ENCODE results near the gene RER1.

The RER1 gene

DNA sequence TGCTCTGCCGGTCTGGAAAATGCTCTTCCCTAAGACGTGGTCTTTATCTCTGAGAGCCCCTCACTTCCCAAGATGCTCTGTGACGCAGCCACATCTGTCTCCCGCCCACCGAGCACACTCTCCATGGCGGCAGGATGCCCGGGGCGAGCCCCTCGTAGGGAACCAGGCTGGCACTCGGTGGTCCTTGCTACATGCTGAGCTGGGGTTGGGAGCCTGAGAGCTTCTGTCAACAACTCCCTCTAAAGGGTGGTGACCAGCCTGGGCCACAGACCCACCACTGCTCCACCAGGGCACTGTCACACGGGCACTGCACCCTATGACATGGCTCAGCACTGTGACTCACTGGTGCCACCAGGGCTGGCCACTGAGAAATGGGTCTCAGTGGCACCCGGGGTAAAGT lies 18.1 kb downstream of the RER1 start:
- no peak for DNase-seq

DNA sequence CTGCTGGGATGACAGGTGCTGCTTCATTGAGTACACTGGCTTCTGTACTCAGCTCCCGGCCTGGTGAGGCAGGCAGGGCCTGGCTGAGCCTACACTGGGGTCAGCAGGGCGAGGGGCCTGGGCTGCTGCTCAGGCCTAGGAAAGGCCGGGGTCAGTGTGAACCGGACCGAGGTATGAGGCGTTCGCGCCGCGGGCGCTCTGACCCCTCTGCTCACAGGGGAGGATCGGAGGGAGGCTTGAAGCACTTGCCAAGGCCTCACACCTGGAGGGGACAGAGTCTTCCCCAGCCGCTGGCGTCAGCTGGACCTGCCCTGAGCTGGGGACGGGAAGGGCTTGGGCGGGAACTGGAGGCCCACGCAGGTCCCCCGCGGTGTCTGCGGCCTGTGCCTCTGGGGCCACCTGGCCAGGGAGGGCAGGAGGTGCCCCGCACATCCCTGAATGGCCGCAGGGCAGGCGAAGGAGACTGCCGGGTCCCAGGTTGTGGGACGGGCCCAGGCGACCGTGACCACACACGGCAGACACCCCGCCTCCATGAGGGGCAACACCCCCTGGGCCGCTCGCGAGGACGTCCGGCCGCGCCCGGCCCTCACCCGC lies 20.3 kb downstream of the RER1 start:
- DNase-seq: peak; percentile 66

DNA sequence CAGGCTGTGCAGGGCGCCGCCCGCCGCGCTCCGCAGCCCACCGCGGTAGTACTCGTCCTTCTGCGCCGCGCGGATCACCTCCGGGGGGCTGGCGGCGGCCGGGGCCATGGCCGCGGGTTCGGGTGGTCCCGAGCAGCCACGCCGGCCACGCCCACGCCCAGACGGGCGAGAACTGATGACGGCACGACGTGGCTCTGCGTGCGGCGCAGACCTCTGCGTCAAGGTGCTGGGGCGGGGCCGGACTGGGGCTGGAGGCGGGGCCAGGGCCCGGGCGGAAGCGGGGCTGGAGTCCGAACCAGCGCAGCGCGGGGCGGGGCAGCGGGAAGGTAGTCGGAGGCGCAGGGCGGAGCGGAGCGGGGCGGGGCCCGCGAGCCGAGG lies 20.7 kb downstream of the RER1 start, which contains the start of gene PEX10:
Gene PEX10 (minus strand): TSS at position 170 of the 378 bp plus-strand sequence. CDS start 62 bp downstream, at position 108.
- DNase-seq: peak; percentile 98

DNA sequence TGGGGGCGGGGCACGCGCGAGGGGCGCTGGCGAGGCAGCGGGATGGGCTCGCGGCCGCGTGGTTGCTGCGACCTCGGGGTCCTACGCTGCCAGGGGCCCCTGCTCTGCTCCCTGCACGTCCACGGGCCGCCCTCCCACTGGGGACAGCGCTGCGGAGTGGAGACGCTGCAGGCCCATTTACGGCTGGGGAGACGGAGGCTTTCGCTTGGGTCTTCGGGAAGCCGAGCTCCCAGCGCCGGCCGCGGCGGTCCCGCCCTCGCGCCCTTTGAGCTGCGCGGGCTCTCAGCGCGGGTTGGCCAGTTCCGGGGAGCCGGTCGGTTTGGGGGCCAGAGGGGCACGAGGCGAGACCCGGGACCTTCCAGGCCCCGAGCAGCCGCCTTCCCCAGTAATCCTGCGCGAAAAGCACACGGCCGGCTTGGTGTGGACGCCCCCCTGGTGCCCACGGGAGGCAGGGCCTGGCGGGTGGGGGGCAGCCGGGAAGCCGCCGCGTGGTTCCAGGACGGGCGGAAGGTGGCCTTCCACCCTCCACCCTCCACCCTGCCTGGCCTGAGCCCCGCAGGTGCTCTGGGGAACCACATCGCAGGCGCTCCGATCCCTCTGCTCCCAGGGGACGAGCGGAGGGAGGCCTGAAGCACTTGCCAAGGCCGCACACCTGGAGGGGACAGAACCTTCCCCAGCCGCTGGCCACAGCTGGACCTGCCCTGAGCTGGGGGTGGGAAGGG lies 21.3 kb downstream of the RER1 start:
- peak; percentile 77 for DNase-seq

DNA sequence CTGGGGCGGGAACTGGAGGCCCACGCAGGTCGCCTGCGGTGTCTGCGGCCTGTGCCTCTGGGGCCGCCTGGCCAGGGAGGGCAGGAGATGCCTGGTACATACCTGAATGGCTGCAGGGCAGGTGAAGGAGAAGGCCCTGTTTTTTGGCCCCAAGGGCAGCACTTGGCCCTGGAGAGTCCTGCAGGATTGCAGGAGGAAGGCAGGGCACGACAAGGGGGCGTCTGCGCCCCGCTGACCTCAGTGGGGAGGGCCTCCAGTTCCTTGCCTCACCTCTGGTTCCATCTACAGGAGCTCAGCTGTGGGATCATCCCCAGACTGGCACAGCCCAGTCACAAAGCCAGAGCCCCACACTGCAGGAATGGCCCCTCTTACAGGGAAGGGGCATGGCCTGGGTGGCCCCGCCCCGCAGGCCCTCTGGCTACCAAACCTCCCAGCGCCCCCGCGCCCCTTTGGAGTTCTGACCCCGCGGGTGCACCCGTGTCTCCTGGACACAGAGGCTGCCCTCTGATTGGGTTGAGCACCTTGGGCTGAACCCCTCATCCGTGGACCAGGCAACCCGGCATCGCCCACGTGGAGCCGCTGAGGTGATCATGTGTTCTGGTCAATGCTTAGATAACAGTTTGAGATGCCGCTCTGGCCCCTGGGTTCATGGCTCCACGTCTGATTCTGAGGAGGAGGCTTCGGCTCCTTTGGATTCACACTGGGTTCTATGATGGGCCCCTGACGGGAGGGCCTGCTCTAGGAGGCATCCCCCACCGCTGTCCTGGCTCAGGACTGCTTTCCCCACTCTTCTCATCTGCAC lies 22.1 kb downstream of the RER1 start:
- peak; percentile 48 for DNase-seq

DNA sequence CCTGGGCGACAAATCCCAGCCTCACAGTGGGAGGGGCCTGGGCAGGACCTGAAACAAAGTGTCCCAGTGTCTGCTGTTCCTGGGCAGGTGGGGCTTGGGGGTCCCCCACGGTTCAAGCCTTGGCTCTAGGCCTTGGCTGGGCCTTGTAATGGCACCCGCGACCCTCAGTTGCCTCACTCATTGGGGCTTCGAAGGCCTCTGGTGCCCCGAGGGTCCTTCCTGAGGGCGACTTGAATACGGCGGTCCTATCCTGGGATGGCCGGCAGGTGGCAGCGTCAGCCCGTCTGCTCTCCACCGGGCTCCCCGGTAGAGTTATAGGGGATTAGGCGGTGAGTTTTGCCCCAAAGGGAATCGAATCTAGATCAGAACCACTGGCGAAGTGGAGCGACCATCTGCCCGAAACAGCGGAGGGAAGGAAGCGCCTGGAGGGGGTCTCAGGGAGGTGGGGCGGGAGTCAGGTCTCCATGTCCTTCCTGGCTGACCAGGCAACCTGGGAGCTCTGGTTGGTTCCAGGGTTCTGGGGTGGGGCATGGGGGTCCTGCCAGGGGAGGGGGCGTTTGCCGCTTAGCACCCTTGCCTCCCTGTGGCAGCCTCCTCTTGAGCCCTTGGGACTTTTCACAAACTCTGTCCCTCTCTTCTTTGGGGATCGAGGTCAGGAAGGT lies 22.8 kb downstream of the RER1 start:
- DNase-seq: peak; percentile 87

DNA sequence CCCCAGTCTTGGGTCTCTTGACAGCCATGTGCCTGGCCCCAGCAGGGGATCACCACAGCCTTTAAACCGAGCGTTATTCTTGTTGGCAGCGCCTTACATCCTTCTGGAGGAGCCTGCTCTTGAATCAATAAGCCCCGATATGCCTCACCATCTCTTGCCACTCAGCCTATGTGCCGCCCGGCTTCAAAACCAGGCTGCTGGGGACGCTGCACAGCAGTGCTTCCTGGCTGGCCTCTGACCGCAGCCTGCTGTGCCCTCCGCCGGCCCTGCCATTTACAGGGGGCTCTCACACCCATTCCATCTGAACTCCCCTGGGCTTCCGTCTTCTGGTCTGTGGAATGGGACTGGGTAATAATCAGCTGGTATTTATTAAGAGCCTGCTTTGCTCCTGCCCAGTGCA lies 23.7 kb downstream of the RER1 start:
- DNase-seq: no peak

DNA sequence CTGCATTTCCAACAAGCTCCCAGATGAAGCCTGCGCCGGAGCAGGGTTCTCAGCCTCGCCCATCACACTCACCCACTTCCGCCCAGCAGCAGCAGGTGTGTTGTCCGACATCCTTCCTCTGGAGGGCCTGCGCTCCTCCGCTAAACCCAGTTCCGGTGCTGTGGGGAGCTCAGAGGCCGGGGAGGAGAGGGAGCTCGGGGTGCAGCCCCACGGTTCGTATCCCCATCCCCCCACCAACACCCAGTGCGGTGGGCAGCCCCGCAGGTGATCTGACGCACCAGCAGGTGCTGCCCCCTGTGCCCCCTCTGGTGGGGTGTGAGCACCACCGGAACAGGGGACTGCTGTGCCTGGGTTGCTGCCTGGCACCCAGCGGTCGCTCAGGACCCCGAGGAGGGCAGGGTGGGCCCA lies 24.2 kb downstream of the RER1 start:
- DNase-seq: no peak

DNA sequence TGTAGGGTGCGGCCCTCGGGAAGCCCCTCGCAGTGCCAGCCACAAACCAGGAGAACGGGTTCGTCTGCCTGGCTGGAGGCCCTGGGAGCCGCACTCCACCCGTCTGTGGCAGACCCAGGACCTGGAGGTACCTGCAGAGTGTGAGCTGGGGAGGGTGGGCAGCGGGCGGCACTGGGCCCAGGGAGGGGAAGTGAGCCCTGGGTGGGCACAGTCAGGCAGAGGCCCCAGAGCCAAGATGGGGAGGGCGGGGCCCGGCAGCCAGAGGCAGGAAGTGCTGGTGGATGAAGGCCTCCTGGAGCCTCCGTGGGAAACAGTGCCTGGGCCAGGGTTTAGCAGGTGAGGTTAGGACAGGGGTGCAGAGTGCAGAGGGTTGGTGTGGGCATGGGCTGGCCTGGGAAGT lies 24.8 kb downstream of the RER1 start:
- no peak for DNase-seq

DNA sequence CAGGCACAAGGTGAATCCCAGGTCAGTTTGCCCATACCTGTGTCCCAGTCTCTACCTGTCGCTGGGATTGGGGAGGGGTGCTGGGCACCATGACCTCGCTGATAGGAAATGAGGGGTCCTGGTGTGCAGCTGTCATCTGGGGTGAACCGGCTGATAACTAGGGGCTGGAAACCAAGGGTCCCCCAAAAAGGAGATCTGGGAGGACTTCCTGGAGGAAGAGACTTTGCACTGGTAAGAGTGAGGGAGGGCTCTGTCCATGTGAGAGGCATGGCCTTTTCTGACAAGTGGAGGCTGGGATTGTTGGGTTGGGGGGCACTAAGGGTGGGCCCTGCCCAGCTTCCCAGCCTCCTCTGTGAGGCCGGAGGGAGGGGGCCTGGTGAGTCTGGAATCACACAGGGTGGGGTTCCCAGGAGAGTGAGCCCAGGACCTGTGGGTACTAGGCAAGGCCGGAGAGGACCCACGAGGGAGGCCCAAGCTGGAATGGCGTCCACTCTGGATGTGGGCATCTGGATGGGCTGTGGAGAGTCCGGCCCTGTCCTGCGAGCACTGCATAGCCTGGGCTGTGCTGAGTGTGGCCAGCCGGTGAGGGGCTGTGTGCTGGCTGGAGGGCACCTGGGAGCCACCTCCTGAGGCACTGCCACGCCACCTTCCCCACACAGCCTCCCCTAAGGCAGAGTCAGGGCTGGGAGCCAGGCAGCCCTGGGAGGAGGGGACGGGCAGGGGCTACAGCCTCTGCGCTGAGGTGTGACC lies 25.6 kb downstream of the RER1 start:
- DNase-seq: no peak

DNA sequence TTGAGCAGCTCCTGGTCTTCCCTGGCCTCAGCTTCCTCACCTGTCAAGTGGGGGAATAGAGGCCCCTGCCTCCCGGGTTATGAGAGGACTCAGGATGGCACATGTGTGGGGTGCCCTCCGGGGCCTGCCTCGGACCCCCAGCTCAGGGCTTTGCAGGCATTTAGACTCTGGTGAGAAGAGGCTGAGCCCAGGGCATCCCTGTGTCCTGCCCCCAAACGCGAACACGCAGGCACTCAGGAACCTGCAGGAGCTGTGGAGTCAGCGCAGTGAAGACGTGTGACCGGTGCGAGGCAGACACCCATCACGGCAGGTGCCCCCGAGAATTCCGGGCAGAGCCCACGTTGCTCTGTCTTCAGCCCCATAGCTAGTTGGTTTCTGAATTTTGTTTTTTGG lies 26.2 kb downstream of the RER1 start:
- no peak for DNase-seq

DNA sequence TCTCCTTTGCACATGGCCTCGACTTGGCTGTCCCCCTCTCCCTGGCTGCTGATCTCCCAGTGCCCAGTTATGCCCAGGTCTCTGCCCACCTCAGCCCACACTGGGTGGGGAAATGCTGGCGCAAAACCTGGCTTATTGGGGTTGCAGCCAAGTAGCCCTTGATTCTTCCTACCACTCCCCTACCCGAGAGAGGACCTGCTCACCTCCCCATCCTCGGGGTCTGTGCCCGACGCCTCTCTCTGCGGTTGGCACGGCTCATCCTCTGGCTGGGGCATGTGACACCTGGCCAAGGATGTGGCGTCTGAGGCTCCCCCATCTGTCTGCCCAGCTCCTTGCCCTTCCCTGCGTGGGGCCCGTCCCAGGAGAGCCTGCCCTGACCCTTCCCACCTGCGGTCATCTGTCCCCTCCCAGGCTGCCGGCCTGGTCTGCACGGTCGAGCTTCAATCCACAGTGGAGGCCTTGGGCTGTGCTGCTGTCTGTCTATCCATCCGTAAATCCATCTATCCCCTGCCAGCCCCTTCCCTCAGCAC lies 27.2 kb downstream of the RER1 start:
- DNase-seq: no peak

DNA sequence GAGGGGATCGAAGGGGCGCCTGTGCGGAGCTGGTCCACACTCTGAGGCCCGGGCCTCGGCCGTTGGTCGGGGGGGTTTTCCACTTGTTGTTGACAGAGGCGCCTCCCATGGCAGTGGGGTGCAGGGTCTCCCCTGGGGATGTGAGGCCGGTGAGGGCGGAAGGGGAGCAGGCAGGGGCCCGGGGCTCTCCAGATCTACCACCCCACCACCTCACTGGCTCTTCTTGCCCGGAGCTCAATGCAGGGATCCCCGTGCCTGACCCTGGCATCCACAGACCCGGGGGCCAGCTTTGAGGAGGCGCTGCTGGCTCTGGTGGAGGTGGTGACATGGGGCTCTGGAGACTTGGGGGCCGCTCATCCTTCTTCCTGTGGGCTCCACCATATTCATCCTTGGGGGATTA lies 27.8 kb downstream of the RER1 start:
- DNase-seq: no peak

DNA sequence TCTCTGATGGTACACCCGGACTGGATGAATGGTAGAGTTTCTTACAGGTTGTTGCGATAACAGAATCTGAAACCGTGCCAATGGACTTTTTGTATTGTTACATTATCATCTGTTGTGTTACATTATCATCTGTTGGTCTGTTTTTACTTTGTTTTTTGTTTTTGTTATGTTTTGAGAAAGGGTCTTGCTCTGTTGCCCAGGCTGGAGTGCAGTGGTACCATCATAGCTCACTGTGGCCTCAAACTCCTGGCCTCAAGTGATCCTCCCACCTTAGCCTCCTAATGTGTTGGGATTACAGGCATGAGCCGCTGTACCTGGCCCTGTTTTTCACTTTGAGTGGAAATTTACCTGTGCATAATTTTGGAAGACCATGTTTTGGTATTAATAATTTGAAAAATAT lies 30.9 kb downstream of the RER1 start:
- no peak for DNase-seq

DNA sequence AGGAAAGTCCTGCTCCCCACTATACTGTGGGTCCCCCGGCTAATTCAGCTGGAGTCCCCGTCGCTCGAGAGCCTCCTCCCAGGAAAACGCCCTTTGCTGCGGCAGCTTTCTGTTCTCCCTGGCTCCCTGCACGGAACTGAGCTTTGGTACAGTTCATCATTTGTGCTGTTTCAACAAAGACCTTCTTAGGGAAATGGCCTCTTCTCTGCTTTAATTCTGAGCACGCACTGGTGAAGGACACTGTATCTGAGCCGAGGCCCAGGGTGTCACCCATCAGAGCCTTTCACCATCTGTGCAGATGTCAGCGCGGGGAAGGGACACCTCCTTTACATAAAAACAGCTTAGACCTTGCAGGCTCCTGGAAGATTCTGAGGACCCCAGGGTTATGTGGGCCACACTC lies 34.3 kb downstream of the RER1 start:
- no peak for DNase-seq

DNA sequence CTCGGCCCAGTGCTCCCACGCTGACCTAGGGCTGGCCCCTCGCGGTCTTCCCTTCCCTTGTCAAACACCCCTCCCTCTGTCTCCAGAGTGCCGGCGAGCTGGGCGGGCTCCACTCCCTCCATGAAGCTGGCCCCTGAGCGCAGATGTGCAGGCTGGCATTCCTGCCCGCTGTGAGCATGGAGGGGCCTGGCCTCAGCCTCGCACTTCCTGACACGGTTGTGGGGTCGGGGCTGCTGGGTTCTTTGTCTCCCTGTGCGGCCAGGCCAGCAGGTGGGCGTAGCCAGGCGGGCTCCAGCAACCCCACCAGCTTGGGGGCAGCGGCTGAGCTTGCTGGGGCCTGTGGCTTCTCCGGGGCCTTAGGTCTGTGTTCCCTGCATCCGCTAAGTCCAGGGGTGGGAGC lies 34.9 kb downstream of the RER1 start:
- DNase-seq: no peak

DNA sequence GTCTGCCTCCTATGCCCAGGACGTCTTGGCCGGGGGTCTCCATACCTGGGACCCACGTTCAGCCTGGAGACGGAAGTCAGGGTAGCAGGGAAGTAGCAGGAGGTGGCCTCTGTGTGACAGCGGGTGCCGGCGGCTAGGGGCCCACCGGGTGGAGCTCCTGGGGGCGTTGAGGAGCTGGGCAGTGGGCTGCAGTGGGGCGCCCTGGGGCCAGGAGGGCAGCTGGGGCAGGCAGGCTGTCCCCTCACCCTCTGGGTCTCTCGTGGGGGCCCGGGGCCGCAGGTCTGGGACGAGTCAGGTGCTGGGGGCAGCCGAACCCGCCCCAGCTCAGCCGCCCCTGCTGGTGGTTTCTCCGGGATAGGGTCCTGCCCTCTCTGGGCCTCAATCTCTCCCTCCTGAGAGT lies 35.4 kb downstream of the RER1 start:
- no peak for DNase-seq

DNA sequence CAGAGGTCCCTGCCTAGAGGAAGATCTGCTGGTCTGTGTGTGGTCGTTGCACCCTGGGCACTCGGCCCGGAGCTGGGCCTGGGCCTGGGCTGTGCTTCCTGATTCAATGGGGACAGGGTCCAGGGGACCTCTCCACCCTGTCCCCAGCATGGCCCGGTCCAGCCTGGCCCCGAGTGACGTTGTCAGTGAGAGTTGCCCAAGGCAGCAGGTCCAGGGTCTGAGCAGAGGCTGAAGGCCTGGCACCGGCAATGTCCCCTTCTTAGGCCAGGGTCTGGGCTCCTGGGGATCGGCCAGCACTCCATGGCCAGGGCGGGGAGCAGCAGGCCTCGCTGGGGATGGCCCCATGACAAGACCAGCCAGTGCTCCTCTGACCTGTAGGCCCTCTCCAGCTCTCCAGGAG lies 36.3 kb downstream of the RER1 start:
- no peak for DNase-seq

DNA sequence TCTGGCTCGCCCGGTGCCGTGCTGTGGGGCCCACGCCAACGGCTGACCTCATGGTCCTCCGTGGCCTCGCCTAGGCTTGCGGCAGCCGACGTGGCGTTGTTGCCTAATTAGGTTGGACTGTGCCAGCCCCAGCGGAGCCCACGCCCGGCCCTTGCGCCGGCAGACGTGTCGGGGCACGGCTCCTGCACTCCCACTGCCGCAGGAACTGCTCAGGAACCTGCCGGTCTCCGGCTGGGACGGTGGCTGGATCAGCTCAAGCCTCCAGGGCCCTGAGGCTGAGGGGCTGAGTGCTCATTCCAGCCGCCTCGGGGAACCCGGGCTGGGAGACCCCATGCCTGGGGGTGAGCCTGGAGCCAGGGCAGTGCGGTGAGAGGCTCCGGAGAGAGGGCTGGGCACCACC lies 36.8 kb downstream of the RER1 start:
- no peak for DNase-seq

DNA sequence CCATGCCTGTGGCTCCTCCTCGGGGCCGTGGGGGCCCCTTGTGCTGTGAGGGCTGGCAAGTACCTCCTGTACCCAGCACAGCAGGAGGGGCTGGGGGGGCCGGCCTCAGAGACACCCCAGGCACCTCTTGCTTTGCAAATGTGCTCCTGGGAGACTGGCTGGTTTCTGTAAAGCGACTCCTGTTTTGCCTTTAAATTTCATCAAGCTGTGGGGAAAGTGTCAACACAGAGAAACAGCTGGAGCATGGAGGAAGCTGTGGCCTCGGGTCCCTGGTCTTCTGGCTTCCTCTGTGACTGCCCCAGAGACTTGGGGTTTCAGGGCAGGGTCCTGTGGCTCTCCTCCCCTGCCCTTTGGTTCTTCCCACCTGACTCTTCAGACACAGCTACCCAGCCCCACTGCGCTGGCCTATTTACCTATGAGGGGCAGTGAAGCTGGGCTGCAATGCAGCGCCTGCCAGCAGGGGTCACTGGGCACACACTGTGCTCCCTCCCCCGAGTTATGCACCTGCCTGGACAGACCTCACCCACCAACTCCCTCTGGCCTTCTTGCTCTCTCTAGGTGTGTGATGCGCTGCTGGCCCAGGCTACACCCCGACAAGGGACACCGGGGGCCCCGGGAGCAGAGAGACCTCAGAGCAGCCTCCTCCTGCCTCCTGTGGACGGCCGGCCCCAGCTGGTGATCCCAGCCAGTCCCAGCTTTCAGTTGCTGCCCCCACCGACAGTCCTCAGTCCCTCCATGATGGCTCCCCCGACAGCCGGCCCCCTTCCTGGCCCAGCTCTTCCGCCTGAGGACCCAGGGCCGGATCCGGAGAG lies 38.3 kb downstream of the RER1 start:
- DNase-seq: peak; percentile 26

DNA sequence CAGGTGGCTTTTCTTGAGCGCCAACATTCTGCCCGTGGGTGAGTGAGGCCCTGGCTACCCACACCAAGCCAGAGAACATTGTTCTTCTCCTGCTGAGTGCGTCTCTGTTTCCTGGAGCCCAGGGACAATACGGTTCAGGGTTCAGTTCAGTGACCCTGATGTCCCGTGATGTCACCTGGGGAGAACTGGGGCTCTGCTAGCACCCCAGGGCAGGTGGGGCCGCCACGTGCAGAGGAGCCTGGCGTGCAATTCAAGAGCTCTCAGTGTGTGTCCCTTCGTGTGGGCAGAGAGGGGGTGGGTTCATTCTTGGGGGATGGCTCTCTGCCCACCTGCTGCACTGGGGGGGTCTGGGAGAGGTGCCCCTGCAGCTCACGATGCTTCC lies 38.9 kb downstream of the RER1 start:
- DNase-seq: no peak

DNA sequence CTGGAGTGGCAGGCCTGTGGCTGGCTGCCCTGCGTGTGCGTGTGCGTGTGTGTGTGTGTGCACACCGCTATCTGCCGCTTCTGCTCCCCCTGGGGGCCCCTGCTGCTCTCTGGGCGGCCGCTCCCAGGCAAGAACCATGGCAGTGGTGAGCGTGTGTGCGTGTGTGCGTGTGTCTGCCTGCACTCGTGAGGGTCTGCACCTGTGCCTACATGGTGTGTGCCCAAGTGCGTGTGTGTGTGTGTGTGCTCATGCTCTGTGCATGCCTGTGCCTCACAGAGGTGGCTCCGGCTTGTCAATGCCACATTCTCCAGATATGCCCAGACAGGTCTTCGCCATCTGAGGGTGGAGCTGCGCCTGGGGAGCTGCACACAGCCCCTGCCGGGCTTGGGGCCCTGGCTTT lies 39.5 kb downstream of the RER1 start:
- no peak for DNase-seq

All from hematopoietic multipotent progenitor cell treated with erythropoietin and hydrocortisone succinate and interleukin-3 and kit ligand, for 6 days (in vitro differentiated cells).